Peyer's patch (tissue), 4 donors: Measurements from ENCODE around the gene PROZ.

Experiments
- POLR2A ChIP-seq, 2 donors: fragments of 450-650 bp; IDR thresholded peaks; one replicate each; pipeline ENCODE4 v1.5.1; 2017; ENCODE audit warnings: antibody characterized with exemption in 2 of 2, mild to moderate bottlenecking in 2 of 2, moderate library complexity in 2 of 2
- TF ChIP-seq, protein P1 (sequence below), 6 experiments: fragments of 450-650 bp in 4 of 6; fragments of 200-600 bp in 2 of 6; sonication (generic) in 1 of 6; IDR thresholded peaks; one replicate each; pipeline ENCODE4 v1.5.1; 2017 to 2019; ENCODE audit warnings: antibody characterized with exemption in 6 of 6, mild to moderate bottlenecking in 3 of 6, moderate library complexity in 1 of 6

DNA sequence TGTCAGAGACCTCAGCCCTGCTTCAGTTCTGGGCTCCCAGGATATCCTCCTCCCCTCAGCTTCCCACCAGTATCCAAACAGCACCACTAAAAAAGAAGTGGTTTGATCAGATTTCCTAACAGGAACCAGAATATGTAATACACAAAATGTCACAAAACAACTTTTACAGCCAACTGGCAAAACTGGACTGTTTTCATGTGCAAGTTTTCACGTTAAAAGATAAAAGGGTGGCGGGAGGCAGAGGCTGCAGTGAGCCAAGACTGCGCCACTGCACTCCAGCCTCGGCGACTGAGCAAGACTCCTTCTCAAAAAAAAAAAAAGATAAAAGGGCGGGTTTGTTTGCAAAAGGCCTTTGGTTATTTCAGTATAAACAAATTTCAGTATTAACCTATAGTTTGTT is 36.9 kb downstream of the PROZ start:
- TF ChIP-seq, protein P1, sequence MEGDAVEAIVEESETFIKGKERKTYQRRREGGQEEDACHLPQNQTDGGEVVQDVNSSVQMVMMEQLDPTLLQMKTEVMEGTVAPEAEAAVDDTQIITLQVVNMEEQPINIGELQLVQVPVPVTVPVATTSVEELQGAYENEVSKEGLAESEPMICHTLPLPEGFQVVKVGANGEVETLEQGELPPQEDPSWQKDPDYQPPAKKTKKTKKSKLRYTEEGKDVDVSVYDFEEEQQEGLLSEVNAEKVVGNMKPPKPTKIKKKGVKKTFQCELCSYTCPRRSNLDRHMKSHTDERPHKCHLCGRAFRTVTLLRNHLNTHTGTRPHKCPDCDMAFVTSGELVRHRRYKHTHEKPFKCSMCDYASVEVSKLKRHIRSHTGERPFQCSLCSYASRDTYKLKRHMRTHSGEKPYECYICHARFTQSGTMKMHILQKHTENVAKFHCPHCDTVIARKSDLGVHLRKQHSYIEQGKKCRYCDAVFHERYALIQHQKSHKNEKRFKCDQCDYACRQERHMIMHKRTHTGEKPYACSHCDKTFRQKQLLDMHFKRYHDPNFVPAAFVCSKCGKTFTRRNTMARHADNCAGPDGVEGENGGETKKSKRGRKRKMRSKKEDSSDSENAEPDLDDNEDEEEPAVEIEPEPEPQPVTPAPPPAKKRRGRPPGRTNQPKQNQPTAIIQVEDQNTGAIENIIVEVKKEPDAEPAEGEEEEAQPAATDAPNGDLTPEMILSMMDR (IDR thresholded peaks at IDR 0.05) = no peak
- TF ChIP-seq POLR2A (IDR thresholded peaks at IDR 0.05) = no peak
